HL-60/S4 (cell line): ENCODE measurements around the gene MTMR1.

ENCODE experiments used
- in situ Hi-C: fragments of 300-500 bp; cut with MboI; formaldehyde crosslinking; loops from 2 replicates; pipeline ENCODE4 v1.14.3; 2022; ENCODE audit warnings: low sequenced_read_pairs

MTMR1 gene

DNA sequence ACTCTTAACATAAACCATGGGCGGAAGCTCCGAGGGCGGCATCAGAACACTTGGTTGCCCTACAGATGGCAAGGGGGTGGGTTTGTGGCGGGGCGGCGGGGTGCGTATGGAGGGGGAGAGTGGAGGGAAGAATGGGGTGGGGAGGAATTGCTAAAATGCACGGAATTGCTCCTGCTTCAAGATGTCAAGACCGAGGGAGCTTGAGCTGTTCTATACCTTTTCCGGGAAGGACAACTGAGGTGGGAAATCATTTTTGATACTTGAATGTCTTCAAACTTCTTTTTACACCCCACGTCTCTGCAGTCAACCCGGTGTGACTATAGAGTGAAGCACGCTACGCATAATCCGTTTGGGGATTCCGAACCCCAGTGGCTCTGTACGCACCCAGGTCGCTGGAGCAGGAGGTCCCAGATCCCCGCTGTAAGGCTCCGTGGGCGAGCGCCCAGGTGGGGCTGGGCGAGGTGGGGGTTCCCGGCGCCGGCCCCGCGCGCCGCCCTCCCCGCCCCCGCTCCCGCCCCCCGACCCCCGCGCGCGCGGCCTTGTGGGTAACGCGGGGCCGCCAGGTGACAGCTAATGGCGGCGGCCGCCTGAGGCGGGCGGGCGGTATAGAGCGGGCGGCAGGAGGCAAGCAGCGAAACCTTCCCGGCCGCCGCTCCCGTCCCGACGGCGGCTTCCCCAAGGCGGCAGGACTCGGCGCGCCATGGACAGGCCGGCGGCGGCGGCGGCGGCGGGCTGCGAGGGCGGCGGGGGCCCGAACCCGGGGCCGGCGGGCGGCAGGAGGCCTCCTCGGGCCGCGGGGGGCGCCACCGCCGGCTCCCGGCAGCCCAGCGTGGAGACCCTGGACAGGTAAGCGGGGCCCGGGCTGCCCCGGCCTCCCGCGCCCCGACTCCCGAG is at the start of gene MTMR1:
TSS of gene MTMR1 (plus strand) at position 566 of the 894 bp plus-strand sequence. CDS start at position 701, 135 bp downstream.
- in situ Hi-C loops = no loop called here

DNA sequence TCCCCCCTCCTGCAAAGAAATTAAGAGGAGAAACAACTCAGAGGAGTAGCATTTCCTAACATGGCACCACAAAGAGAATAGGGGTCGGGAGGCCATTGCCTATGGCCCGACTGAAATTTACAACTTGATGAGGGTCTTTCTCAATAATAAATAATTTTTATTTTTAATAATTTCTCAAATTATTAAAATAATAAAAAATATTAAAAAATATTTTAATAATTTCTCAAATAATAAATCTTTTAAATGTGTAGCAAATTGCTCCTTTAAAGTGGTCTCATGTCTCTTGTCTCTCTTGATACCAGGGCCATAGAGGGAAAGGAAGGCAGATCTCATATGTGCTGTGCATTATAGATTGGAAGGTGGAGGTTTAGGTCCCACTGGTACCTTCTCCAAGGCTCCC is 49.2 kb upstream of the MTMR1 start:
- in situ Hi-C loops = no loop called here

DNA sequence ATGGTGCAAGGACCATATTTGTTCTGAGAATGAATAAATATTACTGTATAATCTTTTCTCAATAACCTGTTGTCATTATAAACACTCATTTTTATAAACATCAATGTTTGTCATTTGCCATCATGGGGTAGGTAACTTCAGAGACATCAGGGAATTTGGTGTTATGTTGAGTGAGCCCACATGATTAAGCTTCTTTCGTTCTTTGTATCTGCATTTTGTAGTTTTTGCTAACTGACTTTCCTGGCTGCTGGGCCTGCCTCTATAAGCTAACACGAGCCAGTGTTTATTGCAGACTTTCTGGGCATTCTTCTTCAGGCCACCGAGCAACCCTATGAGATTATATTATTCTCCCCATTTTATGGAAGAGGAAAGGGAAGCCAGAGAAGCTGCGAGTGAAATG is 48.8 kb upstream of the MTMR1 start:
- in situ Hi-C loops = no loop called here

DNA sequence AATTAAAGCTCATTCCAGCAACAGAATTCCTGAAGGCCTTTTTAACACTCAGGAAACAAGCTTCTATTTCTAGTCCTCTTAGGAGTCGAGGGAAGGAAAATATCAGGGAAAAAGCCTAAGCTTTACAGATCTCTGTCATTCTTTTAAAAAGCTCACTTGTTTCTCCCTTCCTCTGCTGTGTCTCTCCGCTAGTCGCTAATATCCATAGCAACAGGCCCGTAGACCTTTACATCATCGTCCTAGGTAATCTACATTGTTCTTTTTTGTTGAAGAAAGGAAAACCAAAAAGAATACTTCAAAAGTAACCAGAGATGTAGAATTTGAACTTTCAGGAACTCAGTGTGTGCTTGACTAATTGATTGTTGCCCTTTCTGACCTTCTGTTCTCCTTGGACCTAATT is 45.9 kb upstream of the MTMR1 start:
- in situ Hi-C loops = no loop called here

DNA sequence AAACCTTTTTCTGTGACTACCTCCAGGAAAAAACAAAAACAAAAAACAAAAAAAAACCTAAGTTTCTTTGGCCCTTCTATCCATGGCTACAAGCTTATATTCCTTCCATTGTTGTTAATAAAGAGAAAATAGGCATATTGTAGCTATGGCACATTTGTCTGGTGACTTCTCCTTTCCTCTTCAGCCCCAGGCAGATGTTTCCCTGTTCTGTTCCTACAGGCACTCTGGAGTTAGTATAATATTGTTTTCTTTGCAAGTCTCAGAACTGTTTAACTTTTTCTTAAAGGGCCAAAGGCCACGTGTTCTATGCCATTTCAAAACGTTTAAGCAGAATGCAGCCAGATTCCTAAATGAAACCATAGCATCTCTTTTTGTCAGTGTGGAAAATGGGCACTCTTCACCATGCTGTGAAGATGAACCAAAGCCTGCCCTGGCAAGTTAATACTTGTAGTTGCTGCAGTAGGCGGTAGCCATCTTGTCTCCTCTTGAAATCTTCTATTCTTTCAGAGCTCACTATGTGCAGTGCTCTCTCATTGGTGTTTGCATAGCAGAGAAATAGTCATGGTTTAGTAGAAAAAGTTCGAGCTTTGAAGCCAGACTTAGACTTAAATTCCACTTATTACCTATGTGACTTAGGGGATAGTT is 44.8 kb upstream of the MTMR1 start:
- in situ Hi-C loops = no loop called here

DNA sequence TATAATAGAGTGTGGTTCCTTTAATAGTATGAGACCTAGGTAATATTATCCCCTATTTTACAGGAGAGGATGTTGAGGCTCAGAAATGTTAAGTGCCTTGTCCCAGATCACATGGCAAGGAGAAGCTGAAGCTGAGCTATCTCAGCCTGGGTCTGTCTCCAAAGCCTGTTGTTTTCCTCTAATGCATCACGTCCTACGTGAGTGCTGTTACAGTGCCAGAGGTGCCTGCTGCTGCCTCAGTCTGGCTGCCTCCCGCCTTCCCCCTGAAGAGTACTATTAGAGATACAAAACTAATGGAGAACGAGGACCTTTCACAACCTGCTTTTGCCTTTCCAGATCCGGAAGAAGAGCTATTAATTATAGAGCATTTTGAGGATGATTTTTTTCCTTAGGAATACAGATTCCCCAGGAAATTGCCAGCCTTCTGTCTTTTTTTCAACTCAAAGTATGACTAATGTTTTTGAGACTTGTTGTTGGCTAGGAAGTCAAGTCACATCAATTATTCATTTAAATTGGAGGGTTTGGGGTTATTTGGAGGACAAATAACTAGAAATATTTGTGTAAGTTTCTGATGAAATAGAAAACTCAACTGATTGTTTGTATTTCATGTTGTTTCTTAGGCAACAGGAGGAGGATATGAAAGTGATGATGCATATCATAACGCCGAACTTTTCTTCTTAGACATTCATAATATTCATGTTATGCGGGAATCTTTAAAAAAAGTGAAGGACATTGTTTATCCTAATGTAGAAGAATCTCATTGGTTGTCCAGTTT is 43.9 kb upstream of the MTMR1 start:
- in situ Hi-C loops = no loop called here

DNA sequence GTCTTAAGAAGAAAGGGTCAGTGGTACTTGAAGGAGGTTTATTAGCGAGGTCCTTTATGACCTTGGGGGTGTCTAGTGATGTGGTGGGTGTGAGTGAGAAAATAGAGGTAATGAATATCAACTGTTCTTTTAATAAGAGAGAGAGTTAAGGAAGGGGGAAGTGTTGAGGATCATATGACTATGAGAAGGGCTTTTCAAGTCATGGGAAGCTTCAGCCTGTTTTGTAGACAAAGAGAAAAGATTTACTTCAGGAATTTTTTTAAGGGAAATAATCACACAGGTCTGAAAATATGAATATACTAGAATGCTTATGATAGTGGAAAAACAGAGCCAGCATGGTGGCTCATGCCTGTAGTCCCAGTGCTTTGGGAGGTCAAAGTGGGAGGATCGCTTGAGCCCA is 41.3 kb upstream of the MTMR1 start:
- in situ Hi-C loops = no loop called here

DNA sequence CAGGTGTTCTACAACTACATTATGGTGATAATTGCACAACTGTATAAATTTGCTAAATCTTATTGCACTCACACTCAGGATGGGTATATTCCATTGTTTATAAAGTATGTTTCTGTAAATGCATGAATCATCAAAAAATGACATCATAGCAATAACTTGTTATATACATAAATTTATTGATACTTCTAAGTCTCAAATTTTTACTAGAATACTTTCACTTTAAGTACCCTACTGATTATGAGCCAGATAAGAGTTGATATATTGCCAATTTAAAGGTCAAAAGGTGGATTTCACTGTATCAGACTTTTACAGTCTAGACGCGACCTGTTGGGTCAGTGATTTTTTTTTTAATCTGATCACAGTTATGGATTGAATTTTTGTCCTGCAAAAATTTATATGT is 37.4 kb upstream of the MTMR1 start:
- in situ Hi-C loops = no loop called here

DNA sequence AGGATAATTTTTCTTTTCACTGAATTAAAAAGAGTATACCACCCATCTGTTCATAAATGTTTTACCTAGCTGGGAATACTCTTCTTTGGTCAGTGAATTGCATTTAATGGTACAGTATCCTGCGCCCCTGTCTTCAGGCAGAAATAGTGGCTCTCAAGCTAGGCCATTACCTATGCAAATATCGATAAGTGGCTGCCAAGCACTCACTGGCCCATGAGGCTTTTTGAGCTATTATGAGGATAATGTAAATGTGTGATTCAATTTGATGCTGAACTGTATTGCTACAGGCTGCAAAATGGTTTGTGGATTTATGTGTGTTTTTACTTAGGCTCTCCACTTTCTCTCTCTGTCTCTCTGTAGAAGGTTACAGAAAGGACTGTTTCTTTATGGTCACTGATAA is 30.1 kb upstream of the MTMR1 start:
- in situ Hi-C loops = no loop called here

DNA sequence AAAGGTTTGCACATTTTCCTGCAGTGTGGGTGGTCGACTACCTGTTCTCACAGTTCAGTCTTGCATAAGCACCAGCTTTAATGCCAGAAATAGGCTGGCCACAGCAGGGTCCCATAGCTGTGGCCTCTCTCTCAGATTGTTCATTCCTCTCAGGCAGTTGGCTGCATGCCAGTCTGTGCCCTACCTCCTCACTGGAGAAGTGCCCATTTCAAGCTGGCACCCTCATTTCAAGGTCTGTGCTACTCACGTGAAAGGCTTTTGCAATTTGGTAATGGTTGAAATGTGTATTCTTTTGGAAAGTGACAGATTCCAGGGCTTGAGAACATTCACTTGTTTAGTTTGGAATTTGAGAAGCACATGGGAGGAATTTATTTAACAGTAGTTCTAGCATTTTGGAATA is 28.9 kb upstream of the MTMR1 start:
- in situ Hi-C loops = no loop called here

DNA sequence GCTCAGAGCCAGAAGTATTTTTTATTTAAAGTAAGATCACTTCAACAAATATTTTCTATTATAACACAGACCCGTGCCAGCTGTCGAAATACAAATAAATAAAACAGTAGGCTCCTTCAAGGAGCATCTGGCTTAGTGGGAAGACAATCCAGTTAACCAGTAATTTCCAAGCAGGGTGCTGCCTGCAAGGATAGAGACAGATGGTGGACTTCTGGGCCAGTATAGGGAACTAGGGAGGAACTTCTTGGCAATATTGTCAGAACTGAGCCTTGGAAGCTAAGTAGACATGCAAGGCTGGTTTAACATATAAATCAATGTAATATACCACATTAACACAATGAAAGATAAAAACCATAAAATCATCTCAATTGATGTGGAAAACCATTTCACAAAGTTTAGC is 17.0 kb upstream of the MTMR1 start:
- in situ Hi-C loops = no loop called here

DNA sequence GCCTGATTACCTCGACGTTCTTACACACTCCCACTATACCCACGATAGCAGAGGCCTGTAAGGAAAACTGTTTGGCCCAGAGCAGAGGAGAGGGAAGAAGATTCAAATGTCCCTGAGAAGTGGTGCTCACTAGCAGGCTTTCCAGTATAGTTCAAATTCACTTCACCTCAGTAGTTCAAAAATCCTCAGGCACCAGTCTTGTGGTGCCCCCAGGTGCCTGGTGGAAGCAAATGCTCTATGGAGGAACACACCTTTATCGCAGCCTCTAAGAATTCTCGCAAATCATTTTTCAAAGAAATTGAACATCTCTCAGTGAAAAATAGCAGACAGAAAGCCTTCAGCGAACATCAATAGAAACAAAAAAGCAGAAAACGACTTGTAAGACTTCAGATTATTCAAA is 12.2 kb upstream of the MTMR1 start:
- in situ Hi-C loops = no loop called here

DNA sequence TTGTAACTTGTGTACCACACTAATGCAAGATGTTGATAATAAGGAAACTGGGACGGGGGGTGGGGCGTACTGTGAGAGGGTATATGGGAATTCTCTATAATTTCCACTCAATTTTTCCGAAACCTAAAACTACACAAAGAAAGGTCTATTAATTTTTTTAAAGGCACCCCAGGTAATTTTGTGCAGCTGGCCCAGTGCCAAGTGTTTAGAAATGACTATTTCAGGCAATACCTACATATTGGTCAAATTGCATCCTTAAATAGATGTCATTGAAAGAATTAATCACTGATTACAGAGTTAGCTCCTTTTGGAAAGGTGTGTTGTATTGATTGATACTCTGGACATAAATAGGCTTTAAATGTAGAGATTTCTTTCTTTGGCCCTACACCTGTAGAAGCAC is 10.1 kb upstream of the MTMR1 start:
- in situ Hi-C loops = no loop called here

DNA sequence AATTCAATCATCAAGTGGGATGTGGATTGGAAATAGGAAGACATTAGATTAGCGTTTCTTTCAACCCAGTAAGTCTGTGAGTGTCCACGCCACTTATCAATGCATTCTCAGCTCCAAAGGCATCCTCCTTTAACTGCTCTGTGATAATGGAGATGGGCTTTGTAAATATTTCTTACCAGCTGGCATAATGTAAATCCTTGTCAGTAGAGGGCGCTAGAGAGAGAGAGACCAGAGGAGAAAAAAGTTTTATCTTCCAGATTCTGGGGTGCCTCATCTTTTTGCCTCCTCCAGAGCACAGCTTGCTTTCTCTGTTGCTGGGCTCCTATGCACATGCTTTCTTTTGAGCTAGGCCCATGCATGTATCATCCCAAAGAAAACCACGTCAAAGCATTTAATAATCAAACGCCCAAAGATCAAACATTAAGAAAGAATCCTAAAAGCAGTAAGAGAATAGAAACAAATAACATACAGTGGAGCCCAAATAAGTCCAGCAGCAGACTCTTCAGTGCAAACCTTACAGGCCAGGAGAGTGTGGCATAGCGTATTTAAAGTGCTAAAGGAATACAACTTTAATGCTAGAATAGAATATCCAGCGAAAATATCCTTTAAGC is 9.6 kb upstream of the MTMR1 start:
- in situ Hi-C loops = no loop called here

DNA sequence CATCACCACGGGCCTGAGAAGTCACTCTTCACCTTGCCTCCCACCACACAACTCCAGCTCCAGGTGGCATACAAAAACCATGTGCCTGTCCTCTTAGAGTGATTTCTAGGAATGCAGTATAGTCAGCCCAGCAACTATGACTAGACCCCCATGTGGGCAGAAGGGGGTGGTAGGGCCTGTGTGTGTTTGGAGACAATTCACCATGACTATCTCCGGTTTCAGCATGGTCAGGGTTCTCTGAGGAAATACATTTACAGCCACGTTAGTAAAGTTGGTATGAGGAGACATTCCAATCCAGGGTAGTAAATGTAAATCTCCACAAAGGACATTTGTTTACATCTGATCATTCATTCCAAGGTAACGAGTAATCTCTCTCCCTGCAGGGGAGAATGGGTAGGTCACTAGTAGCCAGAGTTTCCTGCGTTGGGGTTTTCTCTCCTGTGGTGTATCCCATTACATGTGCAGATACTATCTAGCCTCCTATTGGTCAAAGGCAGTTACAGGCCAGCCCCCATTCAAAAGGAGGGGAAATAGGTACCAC is 4.2 kb upstream of the MTMR1 start:
- in situ Hi-C loops = no loop called here

DNA sequence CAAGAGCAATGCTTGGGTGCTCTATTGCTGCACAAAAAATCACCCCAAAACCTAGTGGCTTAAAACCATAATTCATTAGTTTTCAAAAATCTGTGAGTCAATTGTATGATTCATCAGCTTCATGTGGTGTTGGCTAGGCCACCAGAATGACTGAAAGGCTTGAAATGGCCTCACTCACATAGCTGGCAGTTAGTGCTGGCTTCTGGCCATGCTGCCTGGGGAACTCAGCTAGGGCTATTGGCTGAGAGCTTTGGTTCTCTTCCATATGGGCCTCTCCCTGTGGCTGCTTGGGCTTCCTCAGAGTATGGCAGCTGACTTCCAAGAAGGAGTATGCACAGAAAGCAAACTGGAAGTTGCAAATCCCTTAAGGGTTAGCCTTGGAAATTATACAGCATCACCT is 3.1 kb upstream of the MTMR1 start:
- in situ Hi-C loops = no loop called here

DNA sequence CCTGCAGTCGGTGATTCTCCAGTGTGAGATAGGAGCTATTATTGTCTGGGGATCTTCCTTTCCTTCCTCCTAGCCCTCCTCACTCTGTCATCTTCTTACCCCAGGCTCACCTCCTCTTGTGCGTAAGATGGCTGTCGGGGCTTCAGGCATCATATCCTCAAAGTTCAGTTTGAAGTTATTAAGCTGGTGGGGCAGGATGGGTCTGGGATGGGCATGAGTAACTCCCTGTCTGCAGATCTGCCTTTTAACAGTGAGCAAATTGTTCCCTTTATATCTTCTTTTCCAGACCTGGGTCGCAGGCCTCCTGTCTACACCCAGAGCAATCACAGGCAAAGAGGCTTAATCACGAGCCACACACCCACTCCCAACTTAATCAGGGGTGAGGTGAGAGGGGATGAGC is 900 bp upstream of the MTMR1 start:
- in situ Hi-C loops = no loop called here

DNA sequence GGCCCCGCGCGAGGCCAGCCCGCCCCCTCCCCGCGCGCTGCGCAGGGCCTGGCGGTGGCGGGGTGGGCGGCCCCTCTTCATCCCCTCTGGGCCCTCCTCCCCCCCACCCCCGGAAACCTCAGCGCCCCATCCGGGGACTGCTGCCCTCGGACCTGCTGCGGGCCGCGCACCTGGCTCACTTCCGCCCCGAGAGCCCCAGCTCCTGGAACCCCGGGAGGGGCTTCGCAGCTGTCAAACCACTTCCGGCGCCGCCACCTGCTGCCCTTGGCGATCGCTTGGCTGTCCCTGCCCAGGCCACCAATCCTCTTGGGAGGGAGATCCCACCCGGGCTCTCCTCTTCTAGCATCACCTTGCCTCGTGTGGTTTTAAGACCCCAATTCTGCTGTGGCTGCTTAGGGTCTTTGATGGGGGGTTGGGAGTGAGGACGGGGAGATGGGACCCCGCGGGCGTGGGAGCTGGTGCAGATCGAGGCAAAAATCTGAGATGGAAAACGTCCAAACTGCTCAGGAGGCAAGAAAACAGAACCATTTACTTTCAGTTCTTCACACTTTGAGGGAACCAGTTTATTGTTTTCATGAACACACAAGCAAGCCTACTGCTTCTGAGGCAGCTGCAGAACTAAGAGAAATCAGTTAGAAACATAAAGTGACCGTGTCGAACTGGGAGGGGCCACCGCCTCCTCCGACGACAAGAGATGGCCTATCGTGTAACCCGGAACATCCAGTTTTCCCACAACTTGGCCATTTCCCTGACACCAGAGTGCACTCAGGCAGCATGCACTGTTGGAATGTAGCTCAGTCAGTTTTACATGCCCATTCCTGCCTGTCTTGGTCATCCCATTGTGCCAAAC is 754 bp downstream of the MTMR1 start:
- in situ Hi-C loops = no loop called here

DNA sequence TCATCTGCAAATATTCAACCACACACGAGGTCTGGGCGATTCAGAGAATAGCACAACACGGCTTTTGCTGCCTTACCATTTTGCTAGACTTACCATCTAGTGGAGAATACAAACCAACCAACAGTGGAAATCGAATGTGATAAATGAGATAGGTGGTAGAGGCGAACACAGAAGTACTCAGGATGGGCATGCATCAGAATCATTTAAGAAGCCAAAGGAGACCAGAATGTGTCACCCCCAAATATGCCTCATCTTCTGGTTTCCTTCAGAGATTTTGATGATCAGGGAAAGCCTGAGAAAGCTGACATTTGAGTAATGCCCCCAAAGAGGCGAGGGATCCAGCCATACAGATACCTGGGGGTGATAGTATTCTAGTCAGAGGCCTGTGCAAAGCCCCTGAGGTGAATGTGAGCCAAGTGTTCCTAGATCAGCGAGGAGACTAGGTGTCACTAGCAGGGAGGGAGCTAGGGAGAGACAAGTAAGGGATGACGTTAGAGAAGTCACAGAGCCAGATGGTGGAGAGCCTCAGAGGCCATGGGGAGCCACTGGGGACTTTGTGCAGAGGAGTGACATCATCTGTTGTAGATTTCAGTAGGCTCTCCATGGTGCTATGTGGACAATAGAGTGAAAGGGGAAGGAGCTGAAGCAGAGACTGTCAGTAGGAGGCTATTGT is 1.7 kb downstream of the MTMR1 start:
- in situ Hi-C loops = no loop called here

DNA sequence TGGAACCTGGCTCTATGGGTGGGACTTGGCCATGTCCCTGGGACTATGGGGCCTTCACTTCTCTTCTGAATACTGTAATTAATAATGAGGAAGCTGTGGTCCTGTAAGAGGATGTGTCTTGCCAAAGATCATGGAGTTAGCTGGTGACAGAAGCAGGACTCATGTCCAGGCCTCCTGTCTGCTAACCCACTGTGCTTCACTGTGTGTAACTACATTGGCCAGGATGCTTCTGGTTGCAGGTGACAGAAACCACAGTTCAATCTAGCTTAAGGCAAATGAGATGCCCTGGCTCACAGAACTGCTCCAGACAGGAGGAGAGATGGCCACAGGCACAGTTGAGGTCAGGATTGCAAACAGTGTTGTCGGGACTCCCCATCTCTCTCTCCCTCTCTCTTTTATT is 3.1 kb downstream of the MTMR1 start:
- in situ Hi-C loops = no loop called here
